Measurements from ENCODE around the gene KCNK18. TPM values are rescaled to one million over a fixed set of nuclear protein-coding genes. Genes with fewer than 3 reads are reported as not detected.

KCNK18 gene
- total RNA-seq, 1 donor from 2014 or later = not detected

DNA sequence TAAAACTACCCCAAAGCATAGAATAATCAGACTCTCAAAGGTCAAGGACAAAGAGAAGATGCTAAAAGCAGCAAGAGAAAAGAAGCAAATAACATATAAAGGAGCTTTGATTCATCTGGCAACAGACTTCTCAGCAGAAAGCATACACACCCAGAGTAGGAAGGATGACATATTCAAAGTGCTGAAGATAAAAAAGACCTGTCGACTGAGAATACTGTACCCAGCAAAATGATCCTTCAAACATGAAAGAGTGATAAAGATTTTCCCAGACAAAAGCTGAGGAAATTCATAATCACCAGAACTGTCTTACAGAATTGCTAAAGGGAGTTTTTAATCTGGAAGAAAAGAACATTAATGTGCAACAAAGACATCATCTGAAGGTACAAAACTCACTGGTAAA is 14.9 kb downstream of the KCNK18 start:
- Histone ChIP-seq H3K36me3 (ENCODE audit: control insufficient read depth, insufficient read depth, low read length) (no peaks in the 10 kb centered on the region), H3K4me3 (ENCODE audit: low read depth, low read length) (no peak overlapping the region), H3K27me3 (ENCODE audit: control insufficient read depth, insufficient read depth, low read length) (peaks cover 2% of the 10 kb centered on the region)
- DNase-seq (ENCODE audit: low read depth) (no peak), FAIRE-seq (no peak)
- TF ChIP-seq, protein P1, sequence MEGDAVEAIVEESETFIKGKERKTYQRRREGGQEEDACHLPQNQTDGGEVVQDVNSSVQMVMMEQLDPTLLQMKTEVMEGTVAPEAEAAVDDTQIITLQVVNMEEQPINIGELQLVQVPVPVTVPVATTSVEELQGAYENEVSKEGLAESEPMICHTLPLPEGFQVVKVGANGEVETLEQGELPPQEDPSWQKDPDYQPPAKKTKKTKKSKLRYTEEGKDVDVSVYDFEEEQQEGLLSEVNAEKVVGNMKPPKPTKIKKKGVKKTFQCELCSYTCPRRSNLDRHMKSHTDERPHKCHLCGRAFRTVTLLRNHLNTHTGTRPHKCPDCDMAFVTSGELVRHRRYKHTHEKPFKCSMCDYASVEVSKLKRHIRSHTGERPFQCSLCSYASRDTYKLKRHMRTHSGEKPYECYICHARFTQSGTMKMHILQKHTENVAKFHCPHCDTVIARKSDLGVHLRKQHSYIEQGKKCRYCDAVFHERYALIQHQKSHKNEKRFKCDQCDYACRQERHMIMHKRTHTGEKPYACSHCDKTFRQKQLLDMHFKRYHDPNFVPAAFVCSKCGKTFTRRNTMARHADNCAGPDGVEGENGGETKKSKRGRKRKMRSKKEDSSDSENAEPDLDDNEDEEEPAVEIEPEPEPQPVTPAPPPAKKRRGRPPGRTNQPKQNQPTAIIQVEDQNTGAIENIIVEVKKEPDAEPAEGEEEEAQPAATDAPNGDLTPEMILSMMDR (IDR thresholded peaks at IDR 0.05; ENCODE audit: insufficient read depth, low read length, severe bottlenecking) = no peak

DNA sequence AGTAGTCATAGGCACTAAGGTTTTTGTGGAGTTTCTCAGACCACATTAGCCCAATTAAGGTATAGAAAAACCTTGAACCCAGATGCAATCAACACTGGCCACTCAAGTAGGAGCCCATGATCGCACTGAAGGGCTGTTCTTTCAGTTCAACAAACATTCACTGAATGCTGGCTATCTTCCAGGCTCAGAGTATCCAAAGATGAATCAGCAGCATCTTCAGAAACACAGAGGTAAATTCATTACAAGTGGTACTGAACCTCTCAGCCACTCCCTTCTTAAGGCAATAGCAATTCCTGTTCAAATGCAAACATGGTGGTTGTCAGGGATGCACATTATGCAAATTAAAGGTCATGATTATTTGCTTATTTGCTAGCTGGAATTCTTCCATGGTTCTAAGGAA is 17.1 kb downstream of the KCNK18 start:
- peaks cover 2% of the 10 kb centered on the region for H3K27me3 ChIP-seq (ENCODE audit: control insufficient read depth, insufficient read depth, low read length)
- TF ChIP-seq, protein P1 (IDR thresholded peaks at IDR 0.05; ENCODE audit: insufficient read depth, low read length, severe bottlenecking) = no peak
- peak; percentile 72 for DNase-seq (ENCODE audit: low read depth)
- no peaks in the 10 kb centered on the region for H3K36me3 ChIP-seq (ENCODE audit: control insufficient read depth, insufficient read depth, low read length)
- no peak for FAIRE-seq
- H3K4me3 ChIP-seq (ENCODE audit: low read depth, low read length) = no peak overlapping the region

DNA sequence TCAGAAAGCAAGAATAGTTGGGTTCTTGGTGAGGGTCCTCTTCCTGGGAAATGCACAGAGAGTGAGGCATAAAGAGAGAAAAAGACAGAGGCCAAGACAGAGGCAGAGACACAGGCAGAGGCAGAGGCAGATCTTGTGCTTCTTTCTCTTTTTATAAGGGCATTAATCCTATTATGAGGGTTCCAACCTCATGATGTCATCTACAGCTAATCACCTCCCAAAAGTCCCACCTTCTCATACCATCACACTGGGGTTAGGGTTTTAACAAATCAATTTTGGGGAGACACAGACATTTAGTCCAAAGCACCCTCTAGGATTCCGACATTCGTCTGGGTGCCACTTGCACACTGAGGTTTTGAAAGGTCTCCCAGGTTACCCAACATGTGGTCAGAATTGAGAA is 17.8 kb downstream of the KCNK18 start:
- FAIRE-seq = no peak
- peaks cover 2% of the 10 kb centered on the region for H3K27me3 ChIP-seq (ENCODE audit: control insufficient read depth, insufficient read depth, low read length)

DNA sequence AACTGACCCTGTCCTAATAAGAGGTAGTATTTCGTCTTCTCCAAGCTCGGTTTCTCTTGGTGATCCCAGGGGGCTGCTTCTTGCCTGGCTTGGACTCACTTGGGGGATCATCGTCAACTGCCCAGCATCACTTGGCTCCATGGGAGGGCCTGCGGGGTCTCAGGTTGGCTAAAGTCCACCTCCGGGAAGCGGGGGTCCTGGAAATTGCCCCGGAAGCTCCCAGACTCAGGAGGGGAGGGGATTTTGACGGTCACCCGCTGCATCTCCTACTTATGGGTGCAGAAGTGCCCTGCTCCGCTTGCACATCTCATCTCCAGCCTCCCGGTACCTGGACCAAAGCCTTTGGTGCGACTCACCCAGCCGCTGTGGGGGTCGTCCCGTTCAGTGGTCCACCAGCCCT is 18.7 kb downstream of the KCNK18 start:
- TF ChIP-seq, protein P1 (IDR thresholded peaks at IDR 0.05; ENCODE audit: insufficient read depth, low read length, severe bottlenecking) = no peak
- no peak for DNase-seq (ENCODE audit: low read depth)
- no peaks in the 10 kb centered on the region for H3K36me3 ChIP-seq (ENCODE audit: control insufficient read depth, insufficient read depth, low read length)
- no peak overlapping the region for H3K4me3 ChIP-seq (ENCODE audit: low read depth, low read length)
- no peak for FAIRE-seq
- peaks cover 2% of the 10 kb centered on the region for H3K27me3 ChIP-seq (ENCODE audit: control insufficient read depth, insufficient read depth, low read length)

More for the DNA sequence above, 17.8 kb downstream of the KCNK18 start:
- H3K4me3 ChIP-seq (ENCODE audit: low read depth, low read length) = no peak overlapping the region
- H3K36me3 ChIP-seq (ENCODE audit: control insufficient read depth, insufficient read depth, low read length) = no peaks in the 10 kb centered on the region
- no peak for DNase-seq (ENCODE audit: low read depth)
- TF ChIP-seq, protein P1 (IDR thresholded peaks at IDR 0.05; ENCODE audit: insufficient read depth, low read length, severe bottlenecking) = no peak

DNA sequence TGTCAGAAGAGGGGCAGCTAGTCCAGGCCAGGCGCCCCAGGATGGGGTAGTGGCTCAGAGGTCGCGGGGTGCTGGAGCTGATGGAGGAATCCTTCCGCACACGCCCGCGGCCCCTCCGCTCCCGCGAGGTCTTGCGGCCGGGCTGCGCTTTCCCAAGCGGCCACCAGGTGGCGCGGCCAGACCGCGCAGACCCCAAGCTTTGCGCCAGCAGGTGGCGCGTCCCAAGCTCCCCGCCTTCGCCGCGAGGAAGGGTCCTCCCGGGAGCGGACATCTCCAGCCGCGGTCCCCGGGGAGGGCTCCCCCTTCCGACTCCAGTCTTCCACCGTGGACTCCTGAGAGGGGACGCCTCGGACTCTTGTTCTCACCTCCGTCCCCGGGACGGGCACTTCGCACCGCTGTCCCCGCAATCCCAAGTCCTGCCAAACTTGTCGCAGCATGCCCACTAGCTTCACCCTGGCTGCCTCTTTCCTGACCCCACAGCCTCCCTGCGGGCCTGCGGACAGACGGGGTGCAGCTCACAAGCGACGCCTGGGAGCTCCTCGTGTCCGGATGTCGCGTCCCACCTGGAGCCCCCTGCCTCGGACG is 19.4 kb downstream of the KCNK18 start:
- Histone ChIP-seq H3K27me3 (ENCODE audit: control insufficient read depth, insufficient read depth, low read length) (peaks cover 2% of the 10 kb centered on the region), H3K36me3 (ENCODE audit: control insufficient read depth, insufficient read depth, low read length) (no peaks in the 10 kb centered on the region), H3K4me3 (ENCODE audit: low read depth, low read length) (peak overlapping the region; percentile 51)
- TF ChIP-seq, protein P1 (IDR thresholded peaks at IDR 0.05; ENCODE audit: insufficient read depth, low read length, severe bottlenecking) = peak; percentile 100
- DNase-seq (ENCODE audit: low read depth) (peak; percentile 53), FAIRE-seq (no peak)

DNA sequence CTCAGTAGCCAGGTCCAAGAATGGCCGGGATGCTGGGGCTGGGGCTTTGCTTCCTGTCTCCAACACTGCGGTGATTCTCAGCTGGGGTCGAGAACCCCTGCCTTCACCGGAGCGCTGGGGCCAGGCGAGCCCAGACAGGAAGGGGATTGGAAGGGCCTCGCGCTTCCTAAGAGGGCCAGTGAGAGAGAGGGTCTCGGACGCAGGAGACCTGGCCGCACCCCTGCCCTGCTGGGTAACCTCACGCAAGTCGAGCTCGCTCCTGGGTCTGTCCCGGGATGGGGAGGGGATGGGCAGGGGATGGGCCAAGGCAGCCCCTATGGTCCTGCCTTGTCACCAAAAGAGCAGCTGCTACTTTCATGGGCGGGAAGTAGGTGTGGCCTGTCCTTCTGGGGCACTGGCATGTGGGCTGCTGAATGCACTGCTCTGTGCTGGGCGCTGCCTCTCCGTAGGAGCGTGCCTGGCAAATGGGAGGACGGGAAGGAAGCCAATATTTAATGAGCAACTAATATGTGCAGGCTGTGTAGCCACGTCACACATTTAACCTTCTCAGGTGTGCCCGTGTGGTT is 20.0 kb downstream of the KCNK18 start:
- Histone ChIP-seq H3K36me3 (ENCODE audit: control insufficient read depth, insufficient read depth, low read length) (no peaks in the 10 kb centered on the region), H3K27me3 (ENCODE audit: control insufficient read depth, insufficient read depth, low read length) (peaks cover 2% of the 10 kb centered on the region), H3K4me3 (ENCODE audit: low read depth, low read length) (peak overlapping the region; percentile 51)
- DNase-seq (ENCODE audit: low read depth) (no peak), FAIRE-seq (no peak)
- TF ChIP-seq, protein P1 (IDR thresholded peaks at IDR 0.05; ENCODE audit: insufficient read depth, low read length, severe bottlenecking) = no peak
